HG02981 (cell line): ENCODE results near the gene FST.

ENCODE experiments used
- ATAC-seq: cut with Tn5 transposase; IDR thresholded peaks from one replicate; pipeline ENCODE4 v1.9.1; 2021; ENCODE audit warnings: mild to moderate bottlenecking, moderate library complexity; ENCODE audit not compliant: unreplicated experiment

FST gene

DNA sequence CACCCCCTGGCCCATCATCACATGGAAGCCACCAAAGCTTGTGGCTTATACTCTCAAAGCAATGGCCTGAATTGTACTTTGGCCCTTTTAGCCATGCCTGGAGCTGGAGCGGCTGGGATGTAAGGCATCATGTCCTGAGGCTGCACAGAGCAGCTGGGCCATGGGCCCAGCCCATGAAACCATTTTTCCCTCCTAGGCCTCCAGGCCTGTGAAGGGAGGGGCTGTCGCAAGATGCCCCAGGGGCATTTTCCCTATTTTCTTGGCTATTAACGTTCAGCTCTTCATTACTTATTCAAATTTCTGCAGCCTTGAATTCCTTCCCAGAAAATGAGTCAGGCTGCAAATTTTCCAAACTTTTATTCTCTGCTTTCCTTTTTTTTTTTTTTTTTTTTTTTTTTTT is 27.7 kb downstream of the FST start:
- ATAC-seq, result no peak

DNA sequence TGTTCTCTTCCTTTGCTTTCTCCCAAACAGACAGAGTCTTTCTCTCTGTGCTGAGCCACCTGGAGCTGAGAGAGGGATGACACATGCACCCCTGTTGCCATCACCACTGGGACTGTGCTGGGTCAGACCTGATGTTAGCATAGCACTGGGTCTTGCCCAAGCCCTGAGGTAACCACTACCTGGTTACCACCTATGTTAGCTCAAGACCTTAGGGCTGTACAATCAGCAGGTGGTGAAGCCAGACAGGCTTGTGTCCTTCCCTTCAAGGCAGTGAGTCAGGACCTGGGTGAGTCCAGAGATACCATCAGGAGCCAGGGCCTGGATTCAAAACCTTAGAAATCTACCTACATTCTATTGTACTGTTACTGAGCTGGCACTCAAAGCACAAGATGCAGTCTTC is 32.1 kb downstream of the FST start:
- no peak for ATAC-seq

- ATAC-seq, result no peak
Measured at GRCh38 chr5:53515988-53516387, 35.6 kb downstream of the FST start.

GRCh38 chr5:53520813-53521212 is 40.4 kb downstream of the FST start:
- no peak for ATAC-seq
